Left lung (tissue), 10 donors: Measurements from ENCODE around the gene IKZF3. TPM values are rescaled to one million over a fixed set of nuclear protein-coding genes. Genes with fewer than 3 reads are reported as not detected.

ENCODE experiments used
- ATAC-seq: fragments of 200-7000 bp; cut with Tn5 transposase; one replicate; pipeline ENCODE4 v1.9.1; 2020; ENCODE audit warnings: moderate library complexity
- DNase-seq, 4 donors: peaks; one replicate each; pipeline ENCODE4 v3.0.0-alpha.2; 2013 to 2020
- H3K27ac ChIP-seq, 2 donors: fragments of 200-600 bp; sonication (generic) in 1 of 2; one replicate each; pipeline versions ENCODE4 v1.5.0 to v1.8.0; 2020 to 2021
- H3K27me3 ChIP-seq, 2 donors: fragments of 200-600 bp; sonication (generic) in 1 of 2; one replicate each; pipeline versions ENCODE4 v1.5.0 to v1.8.0; 2020 to 2021
- H3K36me3 ChIP-seq, 2 donors: fragments of 200-600 bp; sonication (generic) in 1 of 2; one replicate each; pipeline versions ENCODE4 v1.5.0 to v1.8.0; 2020 to 2021
- H3K4me1 ChIP-seq, 2 donors: fragments of 200-600 bp; one replicate each; pipeline ENCODE4 v1.8.0; 2021
- H3K4me3 ChIP-seq, 2 donors: fragments of 200-600 bp; sonication (generic) in 1 of 2; one replicate each; pipeline versions ENCODE4 v1.5.0 to v1.8.0; 2020 to 2021; ENCODE audit warnings: mild to moderate bottlenecking in 1 of 2
- H3K9me3 ChIP-seq, 2 donors: fragments of 200-600 bp; sonication (generic) in 1 of 2; one replicate each; pipeline versions ENCODE4 v1.5.0 to v1.8.0; 2020 to 2021
- intact Hi-C, 2 donors: fragments of 100-400 bp; cut with DNase I; formaldehyde crosslinking; loops; one replicate each; pipeline versions ENCODE4 v1.11.2 to v1.14.2; 2022
- polyA plus RNA-seq, 6 donors: library from polyadenylated mRNA; unstranded; fragments of 120-200 nt; gene quantifications; one replicate each; pipeline ENCODE4 v1.2.1, GENCODE V29; 2013; ENCODE audit not compliant: insufficient read length in 6 of 6
- total RNA-seq, 2 donors: library from RNA; stranded (reverse); fragmentation: NEBNext Ultra II Directional; extraction: Animal tissue kit (Norgen Biotek cat#: 25700); gene quantifications; one replicate each; pipeline ENCODE4 v1.2.1, GENCODE V29; 2021
- TF ChIP-seq, protein P1 (sequence below), 2 donors: fragments of 200-600 bp; sonication (generic) in 1 of 2; IDR thresholded peaks; one replicate each; pipeline versions ENCODE4 v1.5.0 to v1.8.0; 2021; ENCODE audit warnings: antibody characterized with exemption in 2 of 2
- donor health status: DM: no; HTN: yes; CAD: no.
- donor health status: DM: no; HTN: no; CAD: no.

The IKZF3 gene
- total and polyA plus RNA-seq, 8 donors: 1.2 to 6.6 (median 1.7) TPM

DNA sequence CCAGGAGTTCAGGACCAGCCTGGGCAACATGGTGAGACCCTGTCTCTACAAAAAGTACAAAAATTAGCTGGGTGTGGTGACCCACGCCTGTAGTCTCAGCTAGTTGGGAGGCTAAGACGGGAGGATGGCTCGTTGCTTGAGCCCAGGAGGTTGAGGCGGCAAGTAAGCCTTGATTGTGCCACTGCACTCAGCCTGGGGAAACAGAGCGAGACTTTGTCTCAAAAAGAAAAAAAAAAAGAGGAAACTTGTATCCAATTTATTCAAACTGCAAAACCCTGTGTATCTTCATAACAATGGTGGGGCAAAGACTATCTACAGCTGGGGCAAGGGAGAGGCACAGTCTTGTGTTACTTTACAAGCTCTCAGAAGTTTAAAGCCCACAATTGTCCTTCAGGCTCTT, 104.9 kb downstream of the IKZF3 start:
- H3K4me3 ChIP-seq: no peak overlapping the region
- DNase-seq: no peak
- TF ChIP-seq, protein P1, sequence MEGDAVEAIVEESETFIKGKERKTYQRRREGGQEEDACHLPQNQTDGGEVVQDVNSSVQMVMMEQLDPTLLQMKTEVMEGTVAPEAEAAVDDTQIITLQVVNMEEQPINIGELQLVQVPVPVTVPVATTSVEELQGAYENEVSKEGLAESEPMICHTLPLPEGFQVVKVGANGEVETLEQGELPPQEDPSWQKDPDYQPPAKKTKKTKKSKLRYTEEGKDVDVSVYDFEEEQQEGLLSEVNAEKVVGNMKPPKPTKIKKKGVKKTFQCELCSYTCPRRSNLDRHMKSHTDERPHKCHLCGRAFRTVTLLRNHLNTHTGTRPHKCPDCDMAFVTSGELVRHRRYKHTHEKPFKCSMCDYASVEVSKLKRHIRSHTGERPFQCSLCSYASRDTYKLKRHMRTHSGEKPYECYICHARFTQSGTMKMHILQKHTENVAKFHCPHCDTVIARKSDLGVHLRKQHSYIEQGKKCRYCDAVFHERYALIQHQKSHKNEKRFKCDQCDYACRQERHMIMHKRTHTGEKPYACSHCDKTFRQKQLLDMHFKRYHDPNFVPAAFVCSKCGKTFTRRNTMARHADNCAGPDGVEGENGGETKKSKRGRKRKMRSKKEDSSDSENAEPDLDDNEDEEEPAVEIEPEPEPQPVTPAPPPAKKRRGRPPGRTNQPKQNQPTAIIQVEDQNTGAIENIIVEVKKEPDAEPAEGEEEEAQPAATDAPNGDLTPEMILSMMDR (IDR thresholded peaks at IDR 0.05): no peak
- H3K4me1 ChIP-seq: peaks cover 0 to 15% of the 10 kb centered on the region in 2 donors
- H3K36me3 ChIP-seq: no peaks in the 10 kb centered on the region
- intact Hi-C loops: no loop called here
- no peak for ATAC-seq
- no peaks in the 10 kb centered on the region for H3K9me3 ChIP-seq
- H3K27me3 ChIP-seq: peaks cover 0 to 8% of the 10 kb centered on the region in 2 donors
- no peak overlapping the region for H3K27ac ChIP-seq

DNA sequence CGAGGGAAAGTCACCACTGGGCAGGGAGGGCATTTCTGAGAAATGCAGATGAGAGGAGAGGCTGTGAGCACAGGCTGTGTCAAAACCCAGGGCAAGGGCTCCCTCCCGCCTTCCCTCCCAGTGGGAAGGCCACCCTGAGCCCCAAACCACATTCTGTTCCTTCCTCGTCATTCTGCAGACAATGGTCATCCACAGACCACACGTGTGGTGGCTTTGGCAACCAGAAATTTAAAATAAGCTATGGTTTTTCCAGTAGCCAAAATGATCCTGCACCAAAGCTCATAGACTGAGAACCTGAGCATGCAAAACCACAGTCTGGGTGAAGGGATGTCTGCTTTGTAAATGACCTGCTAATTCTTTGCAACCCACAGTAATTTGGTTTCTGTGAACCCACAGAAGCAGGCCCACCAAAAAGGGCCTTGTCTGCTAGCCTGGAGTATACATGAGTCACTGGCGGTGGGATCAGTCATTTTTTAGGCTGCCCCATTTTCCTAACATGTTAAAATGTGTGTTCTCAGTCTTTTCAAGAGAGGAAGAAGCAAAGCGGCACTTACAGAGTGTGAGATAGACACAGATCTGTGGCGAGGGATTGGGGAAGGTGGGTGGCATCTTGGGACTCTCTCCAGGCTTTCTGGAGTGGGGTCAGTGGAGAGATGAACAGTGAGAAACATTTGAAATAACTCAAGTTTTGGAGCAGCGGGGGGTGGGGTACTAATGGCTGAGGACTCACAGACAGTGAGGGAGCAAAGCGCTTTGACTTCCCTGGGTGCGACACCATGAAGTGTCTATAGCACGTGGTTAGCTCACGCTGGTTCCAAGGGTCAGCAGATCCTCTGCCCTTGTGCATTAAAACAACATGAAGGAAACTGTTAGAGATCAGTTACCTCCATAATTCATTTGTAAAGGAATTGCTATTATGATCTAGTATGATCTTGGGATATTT, 105.9 kb downstream of the IKZF3 start:
- H3K9me3 ChIP-seq: no peaks in the 10 kb centered on the region
- TF ChIP-seq, protein P1 (IDR thresholded peaks at IDR 0.05): no peak
- H3K27me3 ChIP-seq: peaks cover 0 to 8% of the 10 kb centered on the region in 2 donors
- no peak overlapping the region for H3K27ac ChIP-seq
- intact Hi-C loops: no loop called here
- no peak for DNase-seq
- peaks cover 0 to 20% of the 10 kb centered on the region in 2 donors for H3K4me1 ChIP-seq
- H3K36me3 ChIP-seq: no peaks in the 10 kb centered on the region
- ATAC-seq: no peak
- no peak overlapping the region for H3K4me3 ChIP-seq

DNA sequence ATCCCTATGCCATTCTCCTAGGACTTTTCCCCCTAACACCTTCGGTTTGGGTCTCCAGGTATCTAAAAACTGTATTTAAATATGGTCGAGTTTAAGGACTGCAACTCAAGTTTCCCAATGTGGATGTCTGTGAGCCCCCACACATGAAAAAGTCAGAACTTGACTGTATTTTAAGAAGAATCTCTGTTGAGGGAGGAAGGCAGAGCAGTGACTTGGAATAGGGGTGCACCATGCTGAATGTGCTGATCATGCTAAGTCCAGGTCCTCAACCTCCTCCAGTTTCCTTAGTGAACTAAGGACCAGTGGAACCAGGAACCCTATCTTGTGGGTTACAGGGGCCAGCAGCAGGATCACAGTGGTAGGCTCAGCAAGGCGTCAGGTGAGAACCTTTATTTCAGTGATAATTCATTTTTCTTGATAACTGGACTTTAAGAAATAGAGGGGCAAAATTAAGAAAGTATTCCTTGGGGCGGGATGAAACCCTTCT, 106.9 kb downstream of the IKZF3 start:
- H3K36me3 ChIP-seq: no peaks in the 10 kb centered on the region
- peaks cover 0 to 23% of the 10 kb centered on the region in 2 donors for H3K4me1 ChIP-seq
- intact Hi-C loops: no loop called here
- ATAC-seq: no peak
- TF ChIP-seq, protein P1 (IDR thresholded peaks at IDR 0.05): no peak
- H3K27ac ChIP-seq: no peak overlapping the region
- no peaks in the 10 kb centered on the region for H3K9me3 ChIP-seq
- peaks cover 0 to 8% of the 10 kb centered on the region in 2 donors for H3K27me3 ChIP-seq
- no peak overlapping the region for H3K4me3 ChIP-seq
- DNase-seq: no peak

DNA sequence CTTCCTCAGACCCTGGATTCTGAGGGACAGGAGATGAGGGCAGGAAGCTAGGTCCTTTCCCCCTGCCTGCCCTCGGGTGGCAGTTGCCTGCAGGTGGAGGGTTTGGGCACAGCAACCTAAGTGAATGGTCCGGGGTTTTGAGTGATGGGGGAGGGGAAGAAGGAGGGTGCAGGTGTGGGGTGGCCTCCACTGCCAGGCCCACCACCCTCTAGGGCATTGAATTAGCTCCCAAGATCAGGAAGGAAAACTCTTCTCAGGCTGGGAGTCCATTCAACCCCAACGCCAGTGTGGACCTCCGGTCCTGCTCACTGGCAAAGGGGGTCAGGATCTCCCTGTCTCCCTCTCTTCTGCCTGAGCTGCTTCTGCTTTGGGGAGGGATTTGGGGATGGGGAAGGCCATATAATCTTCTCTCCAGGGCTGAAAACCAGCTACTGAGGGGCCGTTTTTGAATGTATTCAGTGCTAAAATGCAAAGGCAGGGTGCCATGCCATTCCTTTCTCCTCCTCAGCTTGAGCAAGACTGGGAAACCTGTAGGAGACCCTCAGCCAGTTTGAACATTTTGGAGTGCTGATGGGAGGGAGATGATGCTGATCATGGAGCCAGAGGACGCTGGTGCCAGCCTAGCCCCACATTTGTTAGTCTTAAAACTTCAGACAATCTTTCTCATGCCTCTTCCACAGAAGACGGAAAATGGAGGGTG, 107.6 kb downstream of the IKZF3 start:
- no peak for DNase-seq
- Histone ChIP-seq H3K36me3 (no peaks in the 10 kb centered on the region), H3K4me3 (no peak overlapping the region), H3K27me3 (peaks cover 0 to 8% of the 10 kb centered on the region in 2 donors), H3K4me1 (peaks cover 0 to 23% of the 10 kb centered on the region in 2 donors), H3K9me3 (no peaks in the 10 kb centered on the region), H3K27ac (peak overlapping the region in 1 of 2 donors; percentile 99)
- ATAC-seq: no peak
- intact Hi-C loops: no loop called here
- TF ChIP-seq, protein P1 (IDR thresholded peaks at IDR 0.05): no peak
